Skeletal muscle cell (primary cell): ENCODE data around the gene ESR2.
A peak's percentile ranks its signal among the peaks of the same experiment; 100 is the strongest.

ENCODE experiments used
- DNase-seq: peaks from one replicate; pipeline ENCODE4 v3.0.0-alpha.2; 2010; ENCODE audit warnings: low read depth
- H3K4me3 ChIP-seq: 2 replicates; pipeline ENCODE4 v1.5.1; 2011; ENCODE audit warnings: low read depth, mild to moderate bottlenecking, control low read depth, low read length, moderate library complexity

The ESR2 gene

DNA sequence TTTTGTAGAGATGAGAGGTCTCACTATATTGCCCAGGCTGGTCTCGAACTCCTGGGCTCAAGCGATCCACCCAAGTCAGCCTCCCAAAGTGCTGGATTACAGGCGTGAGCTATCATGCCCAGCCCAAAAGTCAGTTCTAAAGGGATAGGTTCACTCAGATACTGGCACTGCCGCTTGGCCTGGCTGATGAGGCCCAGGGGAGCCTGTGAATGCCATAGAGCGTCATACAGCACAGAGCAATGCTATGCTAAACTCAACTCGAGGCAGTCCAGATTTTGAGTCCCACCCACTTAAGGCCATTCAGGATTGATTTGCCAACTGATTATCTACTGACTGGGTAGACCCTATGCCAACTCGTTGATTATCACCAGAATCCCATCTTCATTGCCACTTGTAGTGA, 179.4 kb downstream of the ESR2 start:
- no peak for DNase-seq
- no peak overlapping the region for H3K4me3 ChIP-seq

DNA sequence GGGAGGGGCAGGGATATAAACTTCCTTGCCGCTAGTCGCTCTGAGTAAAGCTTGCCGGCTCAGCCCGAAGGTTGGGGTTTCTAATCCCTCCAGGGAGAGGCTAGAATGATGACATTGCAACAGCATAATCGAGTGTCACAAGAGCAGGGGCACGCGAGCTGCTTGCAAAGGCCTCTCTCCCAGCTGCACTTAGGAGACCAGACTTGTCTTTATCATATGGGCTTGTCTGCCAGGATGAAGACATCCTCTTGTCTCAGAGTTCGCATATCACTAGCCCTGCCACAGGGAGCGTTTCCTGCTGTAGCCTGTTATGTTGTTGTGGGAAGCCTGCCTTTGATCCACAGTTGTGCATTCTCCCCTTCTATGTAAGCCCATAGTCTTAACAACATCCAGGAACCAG, 180.0 kb downstream of the ESR2 start:
- H3K4me3 ChIP-seq = no peak overlapping the region
- DNase-seq = no peak

DNA sequence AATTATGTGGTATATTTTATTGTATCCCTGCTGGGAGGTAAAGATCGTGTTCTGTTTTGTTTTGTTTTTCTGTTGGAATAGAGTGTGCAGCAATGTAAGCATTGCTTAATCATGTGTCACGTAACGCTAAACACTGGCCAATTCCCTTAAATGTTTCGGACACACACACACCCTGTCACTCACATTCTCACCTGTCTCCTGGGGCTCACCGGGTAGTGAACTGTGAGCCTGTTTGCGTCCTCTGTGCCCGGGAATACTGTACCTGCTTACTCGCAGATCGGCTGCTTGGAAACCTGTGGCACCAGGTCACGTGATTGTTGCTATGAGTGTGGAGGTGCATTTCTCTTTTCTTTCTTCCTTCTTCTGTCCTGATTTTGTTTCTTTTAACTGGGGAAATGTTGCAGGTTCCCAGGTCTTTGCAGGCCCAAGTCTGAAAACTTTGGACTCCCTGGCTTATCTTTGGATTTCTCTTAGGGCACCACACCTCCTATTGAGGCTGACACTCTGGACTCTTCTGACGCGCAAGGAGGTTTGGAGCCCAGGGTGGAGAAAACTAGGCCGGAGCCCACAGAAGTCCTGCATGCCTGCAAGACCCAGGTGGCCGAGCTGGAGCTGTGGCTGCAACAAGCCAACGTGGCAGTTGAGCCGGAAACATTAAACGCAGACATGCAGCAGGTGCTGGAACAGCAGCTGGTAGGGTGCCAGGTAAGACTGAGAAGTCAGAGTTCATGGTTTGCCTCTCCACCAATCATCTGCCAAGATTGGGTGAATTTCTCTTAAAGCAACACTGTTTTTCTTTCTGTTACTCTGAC, 181.1 kb downstream of the ESR2 start:
- no peak for DNase-seq

GRCh38 chr14:64110802-64111201, 183.4 kb downstream of the ESR2 start:
- DNase-seq = no peak
- no peak overlapping the region for H3K4me3 ChIP-seq

More for the DNA sequence above, 181.1 kb downstream of the ESR2 start:
- H3K4me3 ChIP-seq = no peak overlapping the region

- no peak for DNase-seq
- H3K4me3 ChIP-seq = no peak overlapping the region
Observed at GRCh38 chr14:64109819-64110554, 184.2 kb downstream of the ESR2 start.

- no peak overlapping the region for H3K4me3 ChIP-seq
- DNase-seq = no peak
Observed at GRCh38 chr14:64107438-64107837, 186.7 kb downstream of the ESR2 start.

DNA sequence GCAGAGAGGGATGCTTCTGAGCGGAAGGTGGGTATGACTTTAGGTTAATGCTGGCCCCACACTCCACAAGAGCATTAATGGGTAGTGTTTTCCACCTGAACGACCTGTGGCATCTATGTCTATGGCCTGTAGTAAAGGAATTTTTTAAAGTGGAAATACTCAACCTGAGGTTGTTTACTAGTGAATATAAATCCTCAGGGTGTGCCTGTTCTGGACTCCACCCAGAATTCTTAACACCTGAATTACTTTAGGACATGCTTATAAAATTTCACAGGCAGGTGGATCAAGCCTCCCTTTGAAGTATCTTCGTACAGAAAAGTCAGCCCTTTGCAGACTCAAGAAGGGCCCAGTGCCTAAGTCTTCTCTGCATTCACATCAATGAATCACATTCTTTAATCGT, 196.1 kb downstream of the ESR2 start:
- H3K4me3 ChIP-seq = no peak overlapping the region
- no peak for DNase-seq

DNA sequence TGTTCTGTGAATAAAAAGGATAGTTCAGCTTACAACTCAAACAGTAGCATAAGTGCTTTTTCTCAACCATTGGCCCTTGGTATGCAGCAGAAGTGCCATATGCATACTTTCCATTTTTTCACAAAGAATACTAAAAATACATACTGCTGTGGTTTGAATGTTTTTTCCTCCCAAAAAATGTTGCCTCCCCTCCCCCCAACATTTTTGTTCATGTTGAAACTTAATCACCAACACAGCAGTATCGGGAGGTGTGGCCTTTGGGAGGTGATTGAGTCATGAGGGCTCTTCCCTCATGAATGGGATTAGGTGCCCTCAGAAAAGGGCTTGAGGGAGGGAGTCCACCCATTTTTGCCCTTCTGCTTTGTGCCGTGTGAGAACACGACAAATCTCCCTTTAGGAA, 198.6 kb downstream of the ESR2 start:
- no peak overlapping the region for H3K4me3 ChIP-seq
- no peak for DNase-seq

DNA sequence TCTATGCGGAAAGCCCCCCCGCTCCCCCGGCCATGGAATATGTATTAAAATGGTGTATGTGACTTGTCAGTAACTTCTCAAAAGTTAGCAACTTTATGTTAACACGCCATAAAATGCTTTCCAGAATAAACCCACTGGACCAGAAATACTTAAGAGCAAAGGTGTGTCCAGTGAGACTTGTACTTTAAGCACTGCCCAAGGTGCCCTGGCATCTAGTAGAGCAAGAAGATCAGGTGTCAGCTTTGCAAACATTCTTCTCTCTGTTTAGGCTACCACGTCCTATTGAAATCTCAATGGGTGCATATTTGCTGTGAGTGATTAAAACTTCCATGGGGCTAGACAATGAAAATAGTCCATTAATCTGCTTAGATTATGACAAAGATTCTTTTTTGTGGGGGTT, 201.2 kb downstream of the ESR2 start:
- H3K4me3 ChIP-seq = no peak overlapping the region
- DNase-seq = no peak

DNA sequence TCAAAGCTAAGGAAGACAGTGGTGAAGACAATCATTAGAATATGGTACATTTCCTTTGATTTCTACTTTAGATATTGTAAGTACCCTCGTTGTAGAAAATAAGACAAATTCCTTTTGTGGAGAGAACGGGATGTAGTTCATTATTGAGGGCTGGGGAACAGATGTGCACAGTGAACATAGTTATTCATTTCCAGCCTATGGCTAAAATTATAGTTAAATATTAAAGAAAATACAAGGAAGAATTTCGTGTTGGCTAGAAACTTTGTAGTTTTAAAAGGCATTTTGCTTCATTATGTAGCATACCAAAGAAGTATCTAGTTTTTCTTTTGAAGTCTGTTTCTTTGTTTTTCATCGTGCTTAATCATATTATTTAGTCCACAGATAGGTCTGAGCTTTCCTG, 201.8 kb downstream of the ESR2 start:
- DNase-seq = no peak
- H3K4me3 ChIP-seq = no peak overlapping the region

- H3K4me3 ChIP-seq = no peak overlapping the region
- no peak for DNase-seq
Observed at GRCh38 chr14:64091217-64091616, 203.0 kb downstream of the ESR2 start.

DNA sequence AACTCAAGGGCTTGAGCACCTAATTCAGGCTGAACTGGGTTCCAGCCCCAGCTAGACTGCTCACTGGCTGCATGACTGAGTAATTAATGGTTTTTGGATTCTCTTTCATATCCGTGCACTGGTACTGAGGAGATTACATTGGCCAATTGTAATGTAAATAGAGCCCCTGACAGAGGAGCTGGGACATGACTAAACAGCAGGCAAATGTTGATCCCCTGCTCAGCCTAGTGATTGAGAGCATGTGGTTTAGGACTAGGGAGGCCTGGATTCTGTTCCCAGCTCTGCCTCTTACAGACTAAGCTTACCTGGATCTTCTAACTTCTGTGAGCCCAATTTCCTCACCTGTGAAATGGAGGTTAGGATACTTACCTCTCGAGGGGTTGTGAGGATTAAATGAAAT, 204.3 kb downstream of the ESR2 start:
- no peak for DNase-seq
- H3K4me3 ChIP-seq = no peak overlapping the region

GRCh38 chr14:64088647-64088964, 205.6 kb downstream of the ESR2 start:
- DNase-seq = no peak
- H3K4me3 ChIP-seq = no peak overlapping the region

- DNase-seq = peak; percentile 77
- no peak overlapping the region for H3K4me3 ChIP-seq
Observed at GRCh38 chr14:64082837-64083236, 211.3 kb downstream of the ESR2 start.

DNA sequence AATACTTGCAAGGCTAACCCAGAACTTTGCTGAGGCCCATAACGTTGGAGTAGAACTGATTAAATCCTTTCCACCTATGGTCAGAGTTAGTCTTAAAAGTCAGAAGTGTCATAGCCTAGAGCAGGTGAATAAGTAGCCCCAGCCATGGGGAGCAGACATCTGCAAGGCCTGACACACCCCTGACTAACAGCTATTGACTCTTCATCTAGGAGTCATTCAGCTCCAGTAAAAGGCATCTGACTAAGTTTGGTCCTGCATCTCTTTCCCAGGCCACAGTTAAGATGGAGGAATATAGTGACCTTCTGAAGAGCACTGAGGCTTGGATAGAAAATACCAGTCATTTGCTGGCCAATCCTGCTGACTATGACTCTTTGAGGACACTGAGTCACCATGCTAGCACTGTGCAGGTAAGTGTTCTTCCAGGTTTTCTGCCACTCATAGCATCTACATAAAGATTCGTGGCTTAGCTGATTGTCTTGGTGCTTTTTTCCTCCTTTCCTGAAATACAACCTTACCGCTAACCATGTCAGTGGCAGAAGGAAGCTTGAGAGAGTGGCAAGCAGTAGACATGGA, 212.9 kb downstream of the ESR2 start:
- no peak overlapping the region for H3K4me3 ChIP-seq
- no peak for DNase-seq

- no peak overlapping the region for H3K4me3 ChIP-seq
- no peak for DNase-seq
Observed at GRCh38 chr14:64080452-64080851, 213.7 kb downstream of the ESR2 start.

GRCh38 chr14:64075613-64076005, 218.6 kb downstream of the ESR2 start:
- DNase-seq = no peak
- no peak overlapping the region for H3K4me3 ChIP-seq

DNA sequence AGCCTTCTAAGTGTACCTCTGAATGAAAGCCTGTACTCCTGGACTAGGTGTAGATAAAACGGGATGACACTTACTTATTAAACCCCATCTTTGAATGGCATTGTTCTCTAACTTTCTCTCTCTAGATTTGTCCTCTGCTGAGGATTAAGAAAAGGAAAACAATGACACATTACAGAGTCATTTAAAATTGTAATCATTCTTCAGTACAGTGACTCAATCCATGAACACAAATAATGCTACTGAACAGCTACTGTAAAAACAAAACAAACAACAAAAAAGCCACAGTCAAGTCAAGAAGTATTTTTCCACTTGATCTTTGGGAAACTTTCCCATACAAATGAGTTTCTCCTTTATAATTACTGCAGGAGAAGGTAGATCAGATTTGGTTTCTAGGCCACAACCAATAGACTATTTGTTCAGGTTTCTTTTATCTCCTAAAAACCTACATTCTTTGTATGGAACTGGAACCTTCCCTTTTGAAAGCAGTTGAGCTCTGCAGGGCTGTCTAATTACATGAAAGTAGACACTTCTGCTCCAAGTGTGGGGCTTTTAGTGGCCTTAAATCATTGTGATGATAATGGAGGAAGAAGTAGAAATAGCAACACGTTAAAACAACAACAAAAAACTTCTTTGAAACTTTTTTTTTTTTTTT, 219.1 kb downstream of the ESR2 start:
- DNase-seq = no peak

GRCh38 chr14:64069634-64070359, 224.4 kb downstream of the ESR2 start:
- no peak for DNase-seq
- no peak overlapping the region for H3K4me3 ChIP-seq

More for the DNA sequence above, 219.1 kb downstream of the ESR2 start:
- H3K4me3 ChIP-seq = no peak overlapping the region

GRCh38 chr14:64064447-64064846, 229.7 kb downstream of the ESR2 start:
- no peak for DNase-seq
- H3K4me3 ChIP-seq = no peak overlapping the region
